ENCODE measurements around the gene KCNB1. TPM values are rescaled to one million over a fixed set of nuclear protein-coding genes. Genes with fewer than 3 reads are reported as not detected.

Gene KCNB1
- total and polyA plus RNA-seq, 2 of the 4 experiments (the other 2 are of a cell fraction), result 0.05 TPM; not detected in 1

DNA sequence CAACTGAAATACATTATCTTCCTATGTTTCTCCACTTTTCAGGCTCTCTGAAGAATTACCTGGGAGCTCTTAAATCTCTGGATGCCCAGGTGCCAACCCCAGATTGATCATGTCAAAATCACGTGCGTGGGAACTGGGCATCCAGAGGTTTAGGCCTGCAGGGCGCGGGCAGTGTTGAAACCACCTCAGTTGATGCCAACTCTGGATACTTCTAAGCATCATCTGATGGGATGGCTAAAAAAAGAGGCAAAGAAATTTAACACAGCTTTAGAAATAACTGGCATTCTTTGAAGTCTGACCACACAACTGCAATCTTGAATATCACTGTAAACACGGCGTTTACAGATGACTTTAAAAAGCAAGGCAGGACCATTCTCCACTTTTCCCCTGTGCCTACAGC, 43.6 kb upstream of the KCNB1 start:
- H3K27ac ChIP-seq (ENCODE audit: insufficient read depth, low read length), result no peak overlapping the region

More for the DNA sequence above, 43.6 kb upstream of the KCNB1 start:
- Histone ChIP-seq H3K9me3 (ENCODE audit: control insufficient read depth, insufficient read depth, low read length) (0 out of 2 replicates have a peak, but pooled peaks cover 3% of the 10 kb centered on the region), H2BK120ac (ENCODE audit: low read depth, low read length) (no peak overlapping the region), H3K4ac (ENCODE audit: low read depth, low read length) (no peak overlapping the region), H3K9me1 (ENCODE audit: insufficient read depth, low read length) (no peaks in the 10 kb centered on the region), H3K14ac (replicated peaks; ENCODE audit: low read depth, low read length) (no peak overlapping the region), H3K56ac (ENCODE audit: extremely low read depth, insufficient read depth, low read length) (no peak overlapping the region), H2BK5ac (ENCODE audit: low read depth, low read length, poor library complexity, severe bottlenecking) (no peak overlapping the region), H3K4me3 (ENCODE audit: insufficient read depth, low read depth, low read length) (no peak overlapping the region), H2BK15ac (ENCODE audit: low read depth, low read length) (no peak overlapping the region), H2AFZ (replicated peaks; ENCODE audit: low read length, poor library complexity) (no peak overlapping the region), H3K4me2 (ENCODE audit: low read depth, low read length) (no peak overlapping the region), H4K8ac (ENCODE audit: low read depth in 2 of 2, low read length in 2 of 2) (no peak overlapping the region), H2AK5ac (ENCODE audit: low read depth, low read length) (no peak overlapping the region), H4K5ac (ENCODE audit: low read depth, low read length) (no peak overlapping the region), H3K36me3 (ENCODE audit: control insufficient read depth, insufficient read depth, low read length) (peaks cover 5% of the 10 kb centered on the region), H3K27me3 (ENCODE audit: control insufficient read depth, insufficient read depth, low read length) (peaks cover 1% of the 10 kb centered on the region), H3K23ac (ENCODE audit: low read depth, low read length) (no peak overlapping the region), H3K18ac (ENCODE audit: low read depth, low read length) (no peak overlapping the region), H2BK20ac (ENCODE audit: low read depth, low read length) (no peak overlapping the region), H4K20me1 (ENCODE audit: insufficient read depth, low read length) (no peaks in the 10 kb centered on the region), H4K91ac (ENCODE audit: insufficient read depth, low read depth, low read length) (no peak overlapping the region), H3K9ac (ENCODE audit: low read depth, low read length) (no peak overlapping the region), H2AK9ac (replicated peaks; ENCODE audit: low read depth, low read length, poor library complexity) (no peak overlapping the region), H3K79me1 (ENCODE audit: low read depth in 1 of 2, low read length in 2 of 2) (no peaks in the 10 kb centered on the region), H3K4me1 (ENCODE audit: control insufficient read depth, insufficient read depth, low read length) (no peaks in the 10 kb centered on the region)
- in situ Hi-C loops (cut with MboI; ENCODE audit: low sequenced_read_pairs) (no loop called here), dilution Hi-C loops (cut with HindIII; ENCODE audit: low sequenced_read_pairs, unreplicated experiment) (no loop called here), intact Hi-C loops (cut with micrococcal nuclease) (no loop called here)
- no TSS peak for BruUV-seq (replicated peaks)
- CTCF ChIA-PET, result interaction anchor here (0.9 kb wide), 1 partner anchor 9 kb away, joined by 3 read pairs; no protein-coding TSS in a partner anchor
- TF ChIP-seq POLR2A (IDR thresholded peaks at IDR 0.05; ENCODE audit: low read depth, low read length) (no peak), MAZ (IDR thresholded peaks at IDR 0.05; ENCODE audit: borderline replicate concordance, low read depth, low read length) (no peak), MXI1 (IDR thresholded peaks at IDR 0.05; ENCODE audit: borderline replicate concordance, low read depth, low read length) (no peak), BHLHE40 (IDR thresholded peaks at IDR 0.05; ENCODE audit: low read depth, low read length) (no peak), CEBPB (IDR thresholded peaks at IDR 0.05; ENCODE audit: low read depth, low read length) (no peak), RAD21 (IDR thresholded peaks at IDR 0.05; ENCODE audit: low read length) (no peak), RFX5 (IDR thresholded peaks at IDR 0.05; ENCODE audit: low read depth, low read length) (no peak), CHD1 (IDR thresholded peaks at IDR 0.05; ENCODE audit: low read depth, low read length) (no peak), FOS (IDR thresholded peaks at IDR 0.05; ENCODE audit: low read depth, low read length) (no peak), NFE2L2 (IDR thresholded peaks at IDR 0.05; ENCODE audit: low read depth, low read length) (no peak), RCOR1 (IDR thresholded peaks at IDR 0.05; ENCODE audit: insufficient replicate concordance, low read length) (no peak)
- TF ChIP-seq, protein P1, sequence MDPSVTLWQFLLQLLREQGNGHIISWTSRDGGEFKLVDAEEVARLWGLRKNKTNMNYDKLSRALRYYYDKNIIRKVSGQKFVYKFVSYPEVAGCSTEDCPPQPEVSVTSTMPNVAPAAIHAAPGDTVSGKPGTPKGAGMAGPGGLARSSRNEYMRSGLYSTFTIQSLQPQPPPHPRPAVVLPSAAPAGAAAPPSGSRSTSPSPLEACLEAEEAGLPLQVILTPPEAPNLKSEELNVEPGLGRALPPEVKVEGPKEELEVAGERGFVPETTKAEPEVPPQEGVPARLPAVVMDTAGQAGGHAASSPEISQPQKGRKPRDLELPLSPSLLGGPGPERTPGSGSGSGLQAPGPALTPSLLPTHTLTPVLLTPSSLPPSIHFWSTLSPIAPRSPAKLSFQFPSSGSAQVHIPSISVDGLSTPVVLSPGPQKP (IDR thresholded peaks at IDR 0.05; ENCODE audit: borderline replicate concordance, low read depth, low read length), result no peak
- TF ChIP-seq, protein P2, sequence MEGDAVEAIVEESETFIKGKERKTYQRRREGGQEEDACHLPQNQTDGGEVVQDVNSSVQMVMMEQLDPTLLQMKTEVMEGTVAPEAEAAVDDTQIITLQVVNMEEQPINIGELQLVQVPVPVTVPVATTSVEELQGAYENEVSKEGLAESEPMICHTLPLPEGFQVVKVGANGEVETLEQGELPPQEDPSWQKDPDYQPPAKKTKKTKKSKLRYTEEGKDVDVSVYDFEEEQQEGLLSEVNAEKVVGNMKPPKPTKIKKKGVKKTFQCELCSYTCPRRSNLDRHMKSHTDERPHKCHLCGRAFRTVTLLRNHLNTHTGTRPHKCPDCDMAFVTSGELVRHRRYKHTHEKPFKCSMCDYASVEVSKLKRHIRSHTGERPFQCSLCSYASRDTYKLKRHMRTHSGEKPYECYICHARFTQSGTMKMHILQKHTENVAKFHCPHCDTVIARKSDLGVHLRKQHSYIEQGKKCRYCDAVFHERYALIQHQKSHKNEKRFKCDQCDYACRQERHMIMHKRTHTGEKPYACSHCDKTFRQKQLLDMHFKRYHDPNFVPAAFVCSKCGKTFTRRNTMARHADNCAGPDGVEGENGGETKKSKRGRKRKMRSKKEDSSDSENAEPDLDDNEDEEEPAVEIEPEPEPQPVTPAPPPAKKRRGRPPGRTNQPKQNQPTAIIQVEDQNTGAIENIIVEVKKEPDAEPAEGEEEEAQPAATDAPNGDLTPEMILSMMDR (conservative IDR thresholded peaks at IDR 0.05; ENCODE audit: low read depth, low read length), result no peak
- TF ChIP-seq, protein P3, sequence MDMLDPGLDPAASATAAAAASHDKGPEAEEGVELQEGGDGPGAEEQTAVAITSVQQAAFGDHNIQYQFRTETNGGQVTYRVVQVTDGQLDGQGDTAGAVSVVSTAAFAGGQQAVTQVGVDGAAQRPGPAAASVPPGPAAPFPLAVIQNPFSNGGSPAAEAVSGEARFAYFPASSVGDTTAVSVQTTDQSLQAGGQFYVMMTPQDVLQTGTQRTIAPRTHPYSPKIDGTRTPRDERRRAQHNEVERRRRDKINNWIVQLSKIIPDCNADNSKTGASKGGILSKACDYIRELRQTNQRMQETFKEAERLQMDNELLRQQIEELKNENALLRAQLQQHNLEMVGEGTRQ (IDR thresholded peaks at IDR 0.05; ENCODE audit: low read depth, low read length), result no peak
- no peak for ATAC-seq (ENCODE audit: low read depth)
- POLR2A ChIA-PET (ENCODE audit: unreplicated experiment), result no interaction called here
- DNase-seq, result no peak
- WGBS, 2 experiments (ENCODE audit: extremely low coverage in 2 of 2, insufficient read length in 1 of 2), result no CpG with 5 or more reads among the region's 6 CpGs

Measured in IMR-90 (cell line).